Panc1 (cell line): ENCODE data around the gene SBF2. TPM values are rescaled to one million over a fixed set of nuclear protein-coding genes. Genes with fewer than 3 reads are reported as not detected.

Experiments
- ATAC-seq: fragments of 200-7000 bp; cut with Tn5 transposase; 2 replicates; pipeline ENCODE4 v1.9.1; 2020; ENCODE audit warnings: mild to moderate bottlenecking, moderate library complexity
- BruUV-seq: library from RNA; stranded (reverse); fragments of 400-500 nt; replicated peaks from 2 replicates; lab custom pipeline; 2021; lab: Mats Ljungman, UMichigan
- CTCF ChIA-PET: fragments of 300-600 bp; sonication (Branson Sonifier 250); formaldehyde crosslinking; loops from one replicate; lab custom pipeline; 2022; ENCODE audit warnings: antibody characterized with exemption; lab: Charles Lee
- POLR2A ChIA-PET: fragments of 300-600 bp; sonication (Branson Sonifier 250); formaldehyde crosslinking; loops from one replicate; lab custom pipeline; 2022; ENCODE audit warnings: antibody characterized with exemption; lab: Charles Lee
- DNase-seq: peaks from one replicate; pipeline ENCODE4 v3.0.0-alpha.2; 2010; ENCODE audit warnings: low read depth, low spot score
- H3K27ac ChIP-seq: 2 replicates; pipeline ENCODE4 v1.5.1; 2011; ENCODE audit warnings: mild to moderate bottlenecking, low read length, inconsistent platforms
- H3K27me3 ChIP-seq: fragments of 200-500 bp; sonication (Bioruptor generic); 2 replicates; pipeline ENCODE4 v1.6.0; 2014; ENCODE audit warnings: low read length, inconsistent platforms; ENCODE audit not compliant: control insufficient read depth, insufficient read depth
- H3K36me3 ChIP-seq: fragments of 200-500 bp; sonication (Bioruptor generic); 2 replicates; pipeline ENCODE4 v1.5.1; 2014; ENCODE audit warnings: inconsistent platforms, mild to moderate bottlenecking, low read length, moderate library complexity; ENCODE audit not compliant: control insufficient read depth, insufficient read depth
- H3K4me1 ChIP-seq: 2 replicates; pipeline ENCODE4 v1.5.1; 2011; ENCODE audit warnings: inconsistent platforms, mild to moderate bottlenecking, low read length, moderate library complexity; ENCODE audit not compliant: control insufficient read depth, insufficient read depth
- H3K4me3 ChIP-seq, 2 experiments: 2 replicates each; pipeline ENCODE4 v1.5.1; 2011 to 2012; ENCODE audit warnings: low read depth in 2 of 2, low read length in 2 of 2, mild to moderate bottlenecking in 2 of 2, inconsistent platforms in 1 of 2, moderate library complexity in 1 of 2
- H3K9me3 ChIP-seq: fragments of 200-500 bp; sonication (Bioruptor generic); 2 replicates; pipeline ENCODE4 v1.5.1; 2014; ENCODE audit warnings: low read depth, mild to moderate bottlenecking, inconsistent platforms, low read length, moderate library complexity; ENCODE audit not compliant: control insufficient read depth, insufficient read depth
- POLR2AphosphoS5 ChIP-seq: IDR thresholded peaks from 2 replicates; pipeline ENCODE4 v1.6.1; 2012; ENCODE audit warnings: mild to moderate bottlenecking, low read depth, low read length, moderate library complexity
- SIN3A ChIP-seq: IDR thresholded peaks from 2 replicates; pipeline ENCODE4 v1.6.1; 2012; ENCODE audit warnings: low read depth, mild to moderate bottlenecking, low read length, moderate library complexity, borderline replicate concordance; ENCODE audit not compliant: insufficient read depth
- TCF7L2 ChIP-seq: IDR thresholded peaks from 2 replicates; pipeline ENCODE4 v1.6.1; 2011; ENCODE audit warnings: mild to moderate bottlenecking, low read depth, low read length, inconsistent platforms
- in situ Hi-C: cut with HindIII; loops from 2 replicates; pipeline ENCODE4 v1.10.0; 2016; ENCODE audit warnings: low sequenced_read_pairs, low pct_unique_long_range_greater_than_20kb
- intact Hi-C: fragments of 100-400 bp; cut with micrococcal nuclease; formaldehyde crosslinking; loops from one replicate; pipeline ENCODE4 v1.10.0; 2022; ENCODE audit not compliant: unreplicated experiment
- total RNA-seq: library from RNA; stranded (reverse); gene quantifications from one replicate; pipeline ENCODE4 v1.2.1, GENCODE V29; 2021; ENCODE audit not compliant: unreplicated experiment
- TF ChIP-seq, protein P1 (sequence below): fragments of 450-650 bp; IDR thresholded peaks from 2 replicates; pipeline ENCODE4 v1.5.1; 2017; ENCODE audit warnings: mild to moderate bottlenecking
- TF ChIP-seq, protein P2 (sequence below), 2 experiments: IDR thresholded peaks; 2 replicates each; pipeline ENCODE4 v1.6.1; 2011 to 2012; ENCODE audit warnings: low read depth in 2 of 2, control low read depth in 1 of 2, low read length in 1 of 2, mild to moderate bottlenecking in 1 of 2, moderate library complexity in 1 of 2; ENCODE audit not compliant: insufficient read depth in 1 of 2

The SBF2 gene
- total RNA-seq, 1 experiment from 2014 or later = 65.0 TPM

DNA sequence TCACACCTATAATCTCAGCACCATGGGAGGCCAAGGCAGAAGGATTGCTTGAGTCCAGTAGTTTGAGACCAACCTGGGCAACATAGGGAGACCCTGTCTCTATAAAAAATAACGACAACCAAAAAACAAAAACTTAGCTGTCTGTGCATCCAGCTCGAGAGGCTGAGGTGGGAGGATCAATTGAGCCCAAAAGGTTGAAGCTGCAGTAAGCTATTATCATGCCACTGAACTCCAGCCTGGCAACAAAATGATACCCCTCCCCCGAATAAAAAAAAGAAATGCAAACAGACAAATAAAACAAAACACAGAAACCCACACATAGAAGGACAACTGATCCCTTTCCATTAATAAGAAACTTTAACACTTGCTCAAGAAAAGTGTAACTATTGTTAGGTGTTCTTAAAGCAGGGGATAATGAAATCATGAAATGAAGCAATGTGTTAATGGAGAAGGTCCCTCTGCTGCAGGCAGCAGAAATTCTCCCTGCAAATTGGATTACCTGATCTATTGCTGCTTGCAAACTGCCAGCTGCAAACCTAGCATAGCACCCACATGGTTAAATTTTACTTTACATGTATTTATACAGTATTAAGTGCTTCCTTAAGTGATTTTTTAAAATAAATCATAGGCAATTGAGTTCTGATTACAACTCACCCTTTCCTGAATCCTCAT is 226.3 kb downstream of the SBF2 start:
- Histone ChIP-seq H3K36me3 (no peaks in the 10 kb centered on the region), H3K4me1 (peaks cover 25% of the 10 kb centered on the region), H3K9me3 (no peaks in the 10 kb centered on the region; the same call in 1 of the 2 replicates), H3K27ac (peak overlapping the region; percentile 62), H3K4me3 (no peak overlapping the region), H3K27me3 (no peaks in the 10 kb centered on the region)
- ATAC-seq (peak; percentile 81), DNase-seq (no peak)
- intact Hi-C loops = no loop called here
- no TSS peak for BruUV-seq
- POLR2A ChIA-PET = interaction anchor here (0.6 kb wide), 1 partner anchor 136 kb away, joined by 6 read pairs; no protein-coding TSS in a partner anchor
- in situ Hi-C loops = no loop called here
- TF ChIP-seq TCF7L2 = no peak
- TF ChIP-seq POLR2AphosphoS5 = no peak
- TF ChIP-seq, protein P1, sequence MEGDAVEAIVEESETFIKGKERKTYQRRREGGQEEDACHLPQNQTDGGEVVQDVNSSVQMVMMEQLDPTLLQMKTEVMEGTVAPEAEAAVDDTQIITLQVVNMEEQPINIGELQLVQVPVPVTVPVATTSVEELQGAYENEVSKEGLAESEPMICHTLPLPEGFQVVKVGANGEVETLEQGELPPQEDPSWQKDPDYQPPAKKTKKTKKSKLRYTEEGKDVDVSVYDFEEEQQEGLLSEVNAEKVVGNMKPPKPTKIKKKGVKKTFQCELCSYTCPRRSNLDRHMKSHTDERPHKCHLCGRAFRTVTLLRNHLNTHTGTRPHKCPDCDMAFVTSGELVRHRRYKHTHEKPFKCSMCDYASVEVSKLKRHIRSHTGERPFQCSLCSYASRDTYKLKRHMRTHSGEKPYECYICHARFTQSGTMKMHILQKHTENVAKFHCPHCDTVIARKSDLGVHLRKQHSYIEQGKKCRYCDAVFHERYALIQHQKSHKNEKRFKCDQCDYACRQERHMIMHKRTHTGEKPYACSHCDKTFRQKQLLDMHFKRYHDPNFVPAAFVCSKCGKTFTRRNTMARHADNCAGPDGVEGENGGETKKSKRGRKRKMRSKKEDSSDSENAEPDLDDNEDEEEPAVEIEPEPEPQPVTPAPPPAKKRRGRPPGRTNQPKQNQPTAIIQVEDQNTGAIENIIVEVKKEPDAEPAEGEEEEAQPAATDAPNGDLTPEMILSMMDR = no peak
- TF ChIP-seq, protein P2, sequence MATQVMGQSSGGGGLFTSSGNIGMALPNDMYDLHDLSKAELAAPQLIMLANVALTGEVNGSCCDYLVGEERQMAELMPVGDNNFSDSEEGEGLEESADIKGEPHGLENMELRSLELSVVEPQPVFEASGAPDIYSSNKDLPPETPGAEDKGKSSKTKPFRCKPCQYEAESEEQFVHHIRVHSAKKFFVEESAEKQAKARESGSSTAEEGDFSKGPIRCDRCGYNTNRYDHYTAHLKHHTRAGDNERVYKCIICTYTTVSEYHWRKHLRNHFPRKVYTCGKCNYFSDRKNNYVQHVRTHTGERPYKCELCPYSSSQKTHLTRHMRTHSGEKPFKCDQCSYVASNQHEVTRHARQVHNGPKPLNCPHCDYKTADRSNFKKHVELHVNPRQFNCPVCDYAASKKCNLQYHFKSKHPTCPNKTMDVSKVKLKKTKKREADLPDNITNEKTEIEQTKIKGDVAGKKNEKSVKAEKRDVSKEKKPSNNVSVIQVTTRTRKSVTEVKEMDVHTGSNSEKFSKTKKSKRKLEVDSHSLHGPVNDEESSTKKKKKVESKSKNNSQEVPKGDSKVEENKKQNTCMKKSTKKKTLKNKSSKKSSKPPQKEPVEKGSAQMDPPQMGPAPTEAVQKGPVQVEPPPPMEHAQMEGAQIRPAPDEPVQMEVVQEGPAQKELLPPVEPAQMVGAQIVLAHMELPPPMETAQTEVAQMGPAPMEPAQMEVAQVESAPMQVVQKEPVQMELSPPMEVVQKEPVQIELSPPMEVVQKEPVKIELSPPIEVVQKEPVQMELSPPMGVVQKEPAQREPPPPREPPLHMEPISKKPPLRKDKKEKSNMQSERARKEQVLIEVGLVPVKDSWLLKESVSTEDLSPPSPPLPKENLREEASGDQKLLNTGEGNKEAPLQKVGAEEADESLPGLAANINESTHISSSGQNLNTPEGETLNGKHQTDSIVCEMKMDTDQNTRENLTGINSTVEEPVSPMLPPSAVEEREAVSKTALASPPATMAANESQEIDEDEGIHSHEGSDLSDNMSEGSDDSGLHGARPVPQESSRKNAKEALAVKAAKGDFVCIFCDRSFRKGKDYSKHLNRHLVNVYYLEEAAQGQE (IDR thresholded peaks at IDR 0.05; ENCODE audit: insufficient read depth in 1 of 2, low read depth in 2 of 2, low read length in 1 of 2) = no peak
- no peak for TF ChIP-seq SIN3A
- CTCF ChIA-PET = no interaction called here

DNA sequence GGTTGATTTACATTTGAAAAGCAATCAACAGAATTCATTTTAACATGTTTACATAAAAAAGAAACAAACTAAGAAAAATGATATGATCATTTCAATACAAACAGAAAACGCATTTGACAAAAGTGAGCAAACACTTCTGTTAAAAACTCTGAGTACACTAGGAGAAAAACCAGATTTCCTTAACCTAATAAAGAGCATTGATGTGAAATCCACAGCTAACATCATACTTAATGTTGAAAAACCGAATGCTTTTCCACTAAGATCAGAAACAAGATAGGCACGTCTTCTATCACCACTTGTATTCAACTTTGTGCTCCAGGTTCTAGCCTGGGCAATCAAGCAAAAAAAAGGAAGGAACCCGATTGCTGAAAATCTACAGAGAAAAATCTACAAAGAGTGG is 227.6 kb downstream of the SBF2 start:
- no peaks in the 10 kb centered on the region for H3K27me3 ChIP-seq
- no peaks in the 10 kb centered on the region; the same call in 1 of the 2 replicates for H3K9me3 ChIP-seq
- peak; percentile 57 for ATAC-seq
- no peaks in the 10 kb centered on the region for H3K36me3 ChIP-seq
- H3K27ac ChIP-seq = peak overlapping the region; percentile 62
- H3K4me3 ChIP-seq = no peak overlapping the region
- TF ChIP-seq, protein P1 = no peak
- TF ChIP-seq SIN3A (no peak), TCF7L2 (peak; percentile 44; the same call in 1 of the 2 replicates)
- in situ Hi-C loops (no loop called here), intact Hi-C loops (no loop called here)
- no peak for DNase-seq
- BruUV-seq = no TSS peak
- peaks cover 25% of the 10 kb centered on the region for H3K4me1 ChIP-seq
- CTCF ChIA-PET = no interaction called here
- POLR2A ChIA-PET = no interaction called here
